ENCODE measurements around the gene DDIT4. TPM values are rescaled to one million over a fixed set of nuclear protein-coding genes. Genes with fewer than 3 reads are reported as not detected.
"Not testable (repeated sequence)": the region's sequence is repeated elsewhere in the genome, so short reads cannot be mapped to it uniquely, and the experiment has no call there.

The DDIT4 gene
- total RNA-seq, 4 donors from 2014 or later, result 64.5 to 356 (median 150) TPM

- intact Hi-C loops (cut with DNase I; ENCODE audit: low total_unique reads) (no loop called here), in situ Hi-C loops (cut with MboI; ENCODE audit: low pct_ligation_motif_present in 1 of 4, low pct_unique_long_range_greater_than_20kb in 1 of 4, low sequenced_read_pairs in 3 of 4) (loop anchor here in 2 of 4 donors (10.0 to 25.0 kb wide), 2 partner anchors 89 to 91 kb away; no protein-coding TSS in a partner anchor)
- Histone ChIP-seq H3K4me1 (peaks cover 71 to 91% (median 84%) of the 10 kb centered on the region in 4 donors), H3K27ac (peak overlapping the region; percentile 93 to 97 (median 94)), H3K27me3 (no peaks in the 10 kb centered on the region), H3K9me3 (no peaks in the 10 kb centered on the region), H3K4me3 (no peak overlapping the region), H3K36me3 (no peaks in the 10 kb centered on the region)
- WGBS, 2 donors (ENCODE audit: low coverage in 1 of 2), result 26% methylated on average over 3 of the region's 3 CpGs; no CpG with 5 or more reads in 1 of the 2 donors
- TF ChIP-seq CTCF (IDR thresholded peaks at IDR 0.05) (no peak), POLR2A (IDR thresholded peaks at IDR 0.05) (no peak), EP300 (IDR thresholded peaks at IDR 0.05; ENCODE audit: low read depth) (no peak), POLR2AphosphoS5 (IDR thresholded peaks at IDR 0.05) (no peak)
- no peak for DNase-seq
Observed at GRCh38 chr10:72245949-72246525, 27.7 kb upstream of the DDIT4 start.

GRCh38 chr10:72248468-72249151, 25.1 kb upstream of the DDIT4 start:
- H3K27ac ChIP-seq, result peak overlapping the region; percentile 93 to 97 (median 94)
- peak; percentile 90 for DNase-seq
- in situ Hi-C loops (cut with MboI; ENCODE audit: low pct_ligation_motif_present in 1 of 4, low pct_unique_long_range_greater_than_20kb in 1 of 4, low sequenced_read_pairs in 3 of 4) (loop anchor here in 2 of 4 donors (10.0 to 25.0 kb wide), 2 partner anchors 86 to 89 kb away; no protein-coding TSS in a partner anchor), intact Hi-C loops (cut with DNase I; ENCODE audit: low total_unique reads) (no loop called here)
- 11 to 15% methylated on average over 5 to 10 of the region's 10 CpGs for WGBS, 2 donors (ENCODE audit: low coverage in 1 of 2)
- H3K4me1 ChIP-seq, result peaks cover 72 to 92% (median 84%) of the 10 kb centered on the region in 4 donors
- H3K36me3 ChIP-seq, result no peaks in the 10 kb centered on the region
- no peaks in the 10 kb centered on the region for H3K27me3 ChIP-seq
- no peak for TF ChIP-seq CTCF (IDR thresholded peaks at IDR 0.05)
- peak; percentile 68 for TF ChIP-seq POLR2A (IDR thresholded peaks at IDR 0.05)
- TF ChIP-seq POLR2AphosphoS5 (IDR thresholded peaks at IDR 0.05), result peak; percentile 85 to 95 (median 91)
- TF ChIP-seq EP300 (IDR thresholded peaks at IDR 0.05; ENCODE audit: low read depth), result peak; percentile 99
- H3K9me3 ChIP-seq, result no peaks in the 10 kb centered on the region
- H3K4me3 ChIP-seq, result peak overlapping the region in 1 of 4 donors; percentile 31

GRCh38 chr10:72249176-72249862, 24.4 kb upstream of the DDIT4 start:
- H3K27me3 ChIP-seq; intact Hi-C loops (cut with DNase I; ENCODE audit: low total_unique reads); H3K36me3 ChIP-seq; H3K4me3 ChIP-seq; DNase-seq; H3K9me3 ChIP-seq: not testable (repeated sequence)
- H3K27ac ChIP-seq, result peak overlapping the region; percentile 93 to 97 (median 94)
- peaks cover 72 to 92% (median 84%) of the 10 kb centered on the region in 4 donors for H3K4me1 ChIP-seq
- in situ Hi-C loops (cut with MboI; ENCODE audit: low pct_ligation_motif_present in 1 of 4, low pct_unique_long_range_greater_than_20kb in 1 of 4, low sequenced_read_pairs in 3 of 4), result loop anchor here in 2 of 4 donors (10.0 to 25.0 kb wide), 2 partner anchors 85 to 88 kb away; no protein-coding TSS in a partner anchor
- WGBS, 2 donors (ENCODE audit: low coverage in 1 of 2), result 85 to 87% methylated on average over 3 to 17 of the region's 17 CpGs

- peak overlapping the region; percentile 93 to 97 (median 94) for H3K27ac ChIP-seq
- DNase-seq, result peak; percentile 38
- 100% methylated on average over 1 of the region's 1 CpG; no CpG with 5 or more reads in 1 of the 2 donors for WGBS, 2 donors (ENCODE audit: low coverage in 1 of 2)
Observed at GRCh38 chr10:72250666-72251065, 23.1 kb upstream of the DDIT4 start.

More at GRCh38 chr10:72250666-72251065, 23.1 kb upstream of the DDIT4 start:
- in situ Hi-C loops (cut with MboI; ENCODE audit: low pct_ligation_motif_present in 1 of 4, low pct_unique_long_range_greater_than_20kb in 1 of 4, low sequenced_read_pairs in 3 of 4) (no loop called here), intact Hi-C loops (cut with DNase I; ENCODE audit: low total_unique reads) (no loop called here)
- TF ChIP-seq CTCF (IDR thresholded peaks at IDR 0.05) (no peak), POLR2AphosphoS5 (IDR thresholded peaks at IDR 0.05) (peak in 2 of 3 donors; percentile 11 to 26), POLR2A (IDR thresholded peaks at IDR 0.05) (no peak), EP300 (IDR thresholded peaks at IDR 0.05; ENCODE audit: low read depth) (no peak)
- no peak overlapping the region for H3K4me3 ChIP-seq
- no peaks in the 10 kb centered on the region for H3K9me3 ChIP-seq
- no peaks in the 10 kb centered on the region for H3K27me3 ChIP-seq
- peaks cover 72 to 92% (median 84%) of the 10 kb centered on the region in 4 donors for H3K4me1 ChIP-seq
- no peaks in the 10 kb centered on the region for H3K36me3 ChIP-seq
